CD4-positive, alpha-beta T cell treated with Interleukin-15 for 1 hour (primary cell): ENCODE results near the gene DDX5.

Source experiments
- DNase-seq: peaks from one replicate; pipeline ENCODE4 v3.0.0-alpha.2; 2020

Gene DDX5

GRCh38 chr17:64506201-64506575 is at the start of gene DDX5:
Gene DDX5 (minus strand): TSS chr17:64506289. CDS start chr17:64506119, 170 bp downstream.
- peak; percentile 98 for DNase-seq

- DNase-seq = no peak
These were observed 49.2 kb upstream of the DDX5 start for GRCh38 chr17:64555281-64555680.

GRCh38 chr17:64554028-64554637 is 48.0 kb upstream of the DDX5 start:
- no peak for DNase-seq

- DNase-seq = no peak
These were observed 45.4 kb upstream of the DDX5 start for GRCh38 chr17:64551461-64551860.

- DNase-seq = no peak
These were observed 41.2 kb upstream of the DDX5 start for GRCh38 chr17:64547319-64547718.

- DNase-seq = no peak
These were observed 40.6 kb upstream of the DDX5 start for GRCh38 chr17:64546716-64547115.

GRCh38 chr17:64544742-64545141 is 38.7 kb upstream of the DDX5 start:
- DNase-seq = no peak

GRCh38 chr17:64540118-64540776 is 34.2 kb upstream of the DDX5 start:
- DNase-seq = no peak

GRCh38 chr17:64538508-64539130 is 32.5 kb upstream of the DDX5 start:
- DNase-seq = no peak

- no peak for DNase-seq
These were observed 31.4 kb upstream of the DDX5 start for GRCh38 chr17:64537488-64537887.

GRCh38 chr17:64536913-64537312 is 30.8 kb upstream of the DDX5 start:
- DNase-seq = no peak

GRCh38 chr17:64535357-64535756 is 29.3 kb upstream of the DDX5 start:
- no peak for DNase-seq

GRCh38 chr17:64534187-64534586 is 28.1 kb upstream of the DDX5 start:
- DNase-seq = no peak

GRCh38 chr17:64533784-64534183 is 27.7 kb upstream of the DDX5 start:
- no peak for DNase-seq

- no peak for DNase-seq
These were observed 26.3 kb upstream of the DDX5 start for GRCh38 chr17:64532409-64532808.

GRCh38 chr17:64531955-64532371 is 25.9 kb upstream of the DDX5 start:
- DNase-seq = no peak

- no peak for DNase-seq
These were observed 23.1 kb upstream of the DDX5 start for GRCh38 chr17:64529221-64529620.

GRCh38 chr17:64527914-64528313 is 21.8 kb upstream of the DDX5 start:
- no peak for DNase-seq

- DNase-seq = no peak
These were observed 14.3 kb upstream of the DDX5 start for GRCh38 chr17:64520359-64520758.

- no peak for DNase-seq
These were observed 13.5 kb upstream of the DDX5 start for GRCh38 chr17:64519601-64520000.

GRCh38 chr17:64515829-64516228 is 9.7 kb upstream of the DDX5 start:
- no peak for DNase-seq

GRCh38 chr17:64515419-64515818 is 9.3 kb upstream of the DDX5 start:
- no peak for DNase-seq

- DNase-seq = no peak
These were observed 3.1 kb upstream of the DDX5 start for GRCh38 chr17:64509179-64509578.

- DNase-seq = no peak
These were observed 2.6 kb upstream of the DDX5 start for GRCh38 chr17:64508683-64509082.

- peak; percentile 49 for DNase-seq
These were observed 1.3 kb upstream of the DDX5 start for GRCh38 chr17:64507413-64507782.
